Gastrocnemius medialis (tissue), 4 donors: ENCODE results near the gene SLC15A3. TPM values are rescaled to one million over a fixed set of nuclear protein-coding genes. Genes with fewer than 3 reads are reported as not detected.
A peak's percentile ranks its signal among the peaks of the same experiment; 100 is the strongest.

ENCODE experiments used
- ATAC-seq, 2 donors: fragments of 150-250 bp; one replicate each; pipeline ENCODE4 v1.9.1; 2016
- DNase-seq, 2 donors: peaks; one replicate each; pipeline ENCODE4 v3.0.0-alpha.2; 2019
- H3K27ac ChIP-seq, 4 donors: fragments of 200-600 bp; sonication (generic); 1 replicate in 1 of 4; 2 replicates in 3 of 4; pipeline ENCODE4 v1.5.1; 2016 to 2018; ENCODE audit warnings: mild to moderate bottlenecking in 2 of 4, moderate library complexity in 1 of 4
- H3K27me3 ChIP-seq, 3 donors: fragments of 200-600 bp; sonication (generic) in 2 of 3; 1 replicate in 1 of 3; 2 replicates in 2 of 3; pipeline versions ENCODE4 v1.5.1 to v1.6.0; 2016 to 2019; ENCODE audit warnings: mild to moderate bottlenecking in 1 of 3, moderate library complexity in 1 of 3
- H3K36me3 ChIP-seq, 2 donors: fragments of 200-600 bp; sonication (generic) in 1 of 2; one replicate each; pipeline ENCODE4 v1.5.1; 2017 to 2018
- H3K4me1 ChIP-seq, 2 donors: fragments of 200-600 bp; sonication (generic) in 1 of 2; one replicate each; pipeline ENCODE4 v1.5.1; 2016 to 2017; ENCODE audit warnings: mild to moderate bottlenecking in 2 of 2
- H3K4me3 ChIP-seq, 4 donors: fragments of 200-600 bp; sonication (generic) in 3 of 4; 1 replicate in 1 of 4; 2 replicates in 3 of 4; pipeline ENCODE4 v1.5.1; 2016 to 2019; ENCODE audit warnings: mild to moderate bottlenecking in 2 of 4
- H3K9me3 ChIP-seq, 3 donors: fragments of 200-600 bp; sonication (generic) in 2 of 3; 1 replicate in 1 of 3; 2 replicates in 2 of 3; pipeline ENCODE4 v1.5.1; 2016 to 2019
- POLR2A ChIP-seq, 2 donors: fragments of 450-650 bp; IDR thresholded peaks; one replicate each; pipeline ENCODE4 v1.6.1; 2017; ENCODE audit warnings: antibody characterized with exemption in 2 of 2, mild to moderate bottlenecking in 2 of 2, moderate library complexity in 2 of 2
- in situ Hi-C, 4 donors: fragments of 200-750 bp; cut with MboI; loops; one replicate each; pipeline versions ENCODE4 v1.15.0 to v1.8.0; 2017; ENCODE audit warnings: low sequenced_read_pairs in 4 of 4
- intact Hi-C: fragments of 100-400 bp; cut with DNase I; formaldehyde crosslinking; loops from one replicate; pipeline ENCODE4 v1.15.1; 2023; ENCODE audit warnings: low total_unique reads
- total RNA-seq, 4 donors: library from RNA; depleted of rRNA; stranded (reverse); fragments of >200 nt; gene quantifications; one replicate each; pipeline versions ENCODE4 v1.1.0 to v1.2.3, GENCODE V29; 2016
- TF ChIP-seq, protein P1 (sequence below), 5 experiments: fragments of 450-650 bp in 3 of 5; fragments of 200-600 bp in 2 of 5; sonication (generic) in 2 of 5; IDR thresholded peaks in 4 of 5; conservative IDR thresholded peaks in 1 of 5; 1 replicate in 4 of 5; 2 replicates in 1 of 5; pipeline ENCODE4 v1.5.1; 2016 to 2019; ENCODE audit warnings: antibody characterized with exemption in 5 of 5, mild to moderate bottlenecking in 3 of 5, moderate library complexity in 3 of 5

SLC15A3 gene
- total RNA-seq, 4 donors from 2014 or later: 2.8 to 6.9 (median 6.0) TPM

DNA sequence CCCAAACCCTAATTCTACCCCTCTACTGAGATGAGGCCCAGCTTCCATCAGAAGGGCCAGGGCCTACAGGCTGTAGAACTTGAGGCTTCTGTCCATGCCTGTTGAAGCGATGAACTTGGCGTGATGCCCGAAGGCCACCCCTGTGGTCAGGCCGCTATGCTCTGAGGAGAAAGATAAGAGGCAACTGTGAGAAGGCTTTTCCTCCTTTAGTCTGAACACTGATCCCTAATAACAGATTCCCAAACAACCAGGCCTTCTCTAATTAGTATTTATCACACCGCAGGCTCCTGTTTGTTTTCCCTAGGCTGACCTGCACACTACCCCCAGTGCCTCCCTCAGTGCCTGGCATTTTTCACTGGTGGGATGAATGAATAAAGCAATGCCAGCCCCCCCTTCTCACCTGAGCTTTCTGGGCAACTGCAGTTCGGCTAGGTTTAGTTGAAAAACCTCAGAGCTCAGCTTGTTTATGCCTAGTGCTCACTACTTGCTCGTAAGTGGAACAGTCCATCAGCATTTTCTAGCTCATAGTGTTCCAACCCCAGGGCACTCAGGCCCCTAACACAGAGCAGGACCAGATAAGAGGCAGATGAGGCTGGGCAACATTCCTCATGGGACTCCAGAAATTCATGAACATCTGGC lies 60.8 kb downstream of the SLC15A3 start:
- in situ Hi-C loops: loop anchor here in 1 of 4 donors (5.0 kb wide), 1 partner anchor 49 kb away; the partner anchor contains the start of gene CCDC86
- peaks cover 0 to 58% of the 10 kb centered on the region in 2 donors for H3K36me3 ChIP-seq

DNA sequence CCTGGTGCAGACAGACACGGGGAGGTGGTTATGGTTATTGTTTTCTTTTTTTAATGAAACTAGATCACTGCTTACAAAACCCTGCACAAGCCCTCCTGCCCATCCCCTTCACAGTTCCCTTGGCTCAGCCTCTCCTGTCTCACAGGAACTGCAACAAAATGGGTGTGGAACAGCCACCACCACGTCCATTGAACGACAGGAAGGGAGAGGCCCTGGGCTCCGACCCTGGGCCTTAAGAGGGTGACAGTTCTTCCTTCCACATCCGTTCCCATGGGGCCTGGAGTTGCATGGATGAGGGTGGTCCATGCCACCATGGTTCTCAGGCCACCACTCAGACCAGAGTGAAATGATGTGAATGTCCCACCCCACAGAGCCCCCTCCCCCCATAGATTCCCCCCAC lies 61.3 kb downstream of the SLC15A3 start:
- TF ChIP-seq POLR2A (IDR thresholded peaks at IDR 0.05): no peak
- TF ChIP-seq, protein P1, sequence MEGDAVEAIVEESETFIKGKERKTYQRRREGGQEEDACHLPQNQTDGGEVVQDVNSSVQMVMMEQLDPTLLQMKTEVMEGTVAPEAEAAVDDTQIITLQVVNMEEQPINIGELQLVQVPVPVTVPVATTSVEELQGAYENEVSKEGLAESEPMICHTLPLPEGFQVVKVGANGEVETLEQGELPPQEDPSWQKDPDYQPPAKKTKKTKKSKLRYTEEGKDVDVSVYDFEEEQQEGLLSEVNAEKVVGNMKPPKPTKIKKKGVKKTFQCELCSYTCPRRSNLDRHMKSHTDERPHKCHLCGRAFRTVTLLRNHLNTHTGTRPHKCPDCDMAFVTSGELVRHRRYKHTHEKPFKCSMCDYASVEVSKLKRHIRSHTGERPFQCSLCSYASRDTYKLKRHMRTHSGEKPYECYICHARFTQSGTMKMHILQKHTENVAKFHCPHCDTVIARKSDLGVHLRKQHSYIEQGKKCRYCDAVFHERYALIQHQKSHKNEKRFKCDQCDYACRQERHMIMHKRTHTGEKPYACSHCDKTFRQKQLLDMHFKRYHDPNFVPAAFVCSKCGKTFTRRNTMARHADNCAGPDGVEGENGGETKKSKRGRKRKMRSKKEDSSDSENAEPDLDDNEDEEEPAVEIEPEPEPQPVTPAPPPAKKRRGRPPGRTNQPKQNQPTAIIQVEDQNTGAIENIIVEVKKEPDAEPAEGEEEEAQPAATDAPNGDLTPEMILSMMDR (IDR thresholded peaks at IDR 0.05 in 4 of 5, conservative IDR thresholded peaks at IDR 0.05 in 1 of 5): no peak
- H3K27me3 ChIP-seq: no peaks in the 10 kb centered on the region
- H3K4me1 ChIP-seq: no peaks in the 10 kb centered on the region
- ATAC-seq: no peak
- no peak overlapping the region for H3K4me3 ChIP-seq
- intact Hi-C loops (no loop called here), in situ Hi-C loops (loop anchor here in 1 of 4 donors (5.0 kb wide), 1 partner anchor 48 kb away; the partner anchor contains the start of gene CCDC86)
- no peaks in the 10 kb centered on the region for H3K9me3 ChIP-seq
- DNase-seq: no peak
- H3K27ac ChIP-seq: peak overlapping the region in 1 of 4 donors; percentile 3
- peaks cover 0 to 53% of the 10 kb centered on the region in 2 donors for H3K36me3 ChIP-seq

More for the DNA sequence above, 60.8 kb downstream of the SLC15A3 start:
- no peaks in the 10 kb centered on the region for H3K4me1 ChIP-seq
- no peak for DNase-seq
- TF ChIP-seq POLR2A (IDR thresholded peaks at IDR 0.05): no peak
- no peaks in the 10 kb centered on the region for H3K9me3 ChIP-seq
- intact Hi-C loops: no loop called here
- ATAC-seq: no peak
- peak overlapping the region in 2 of 4 donors; percentile 3 to 23 for H3K27ac ChIP-seq
- H3K4me3 ChIP-seq: no peak overlapping the region
- H3K27me3 ChIP-seq: no peaks in the 10 kb centered on the region

DNA sequence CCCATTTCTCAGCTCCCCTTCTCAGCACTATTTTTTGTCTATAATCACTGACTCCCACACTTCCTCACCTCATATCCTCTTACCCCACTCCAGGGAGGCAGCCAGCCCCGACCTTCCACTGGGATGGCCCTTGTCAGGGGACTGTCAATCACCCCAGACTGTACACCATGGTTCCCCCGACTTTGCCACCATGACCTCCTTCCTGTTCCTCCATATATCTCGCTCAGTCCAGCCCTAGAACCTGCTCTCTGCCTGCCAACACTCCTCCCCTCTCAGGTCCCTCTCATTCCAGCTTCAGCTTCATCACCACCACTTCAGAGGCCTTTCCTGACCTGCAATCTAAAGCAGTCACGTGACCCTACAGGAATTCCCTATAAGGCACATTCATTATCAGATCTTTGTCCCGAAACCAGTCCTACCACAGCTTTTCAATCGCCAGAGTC lies 62.1 kb downstream of the SLC15A3 start:
- ATAC-seq: no peak
- Histone ChIP-seq H3K27me3 (no peaks in the 10 kb centered on the region), H3K4me3 (no peak overlapping the region), H3K36me3 (peaks cover 0 to 47% of the 10 kb centered on the region in 2 donors), H3K27ac (no peak overlapping the region), H3K9me3 (no peaks in the 10 kb centered on the region), H3K4me1 (no peaks in the 10 kb centered on the region)
- TF ChIP-seq, protein P1 (IDR thresholded peaks at IDR 0.05 in 4 of 5, conservative IDR thresholded peaks at IDR 0.05 in 1 of 5): no peak
- no peak for TF ChIP-seq POLR2A (IDR thresholded peaks at IDR 0.05)
- no peak for DNase-seq
- in situ Hi-C loops: loop anchor here in 1 of 4 donors (5.0 kb wide), 1 partner anchor 48 kb away; the partner anchor contains the start of gene CCDC86
- intact Hi-C loops: no loop called here

DNA sequence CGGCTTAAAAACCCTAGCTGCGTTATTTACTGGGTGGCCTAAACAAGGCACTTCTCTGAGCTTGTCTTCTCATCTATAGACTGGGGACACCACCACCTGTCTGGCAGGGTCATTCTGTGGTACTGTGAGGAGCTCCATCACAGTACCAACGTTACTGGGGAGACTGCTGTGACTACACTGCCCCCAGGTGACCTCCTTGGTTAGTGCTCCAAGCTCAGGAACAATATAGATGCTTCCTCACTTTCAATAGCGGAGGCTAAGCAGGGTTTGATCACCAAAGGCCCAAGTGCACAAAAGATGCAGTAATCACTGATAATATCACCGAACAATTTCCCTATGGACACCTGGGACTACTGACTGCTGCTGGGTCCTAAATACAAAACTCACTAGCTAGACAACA lies 64.4 kb downstream of the SLC15A3 start:
- Histone ChIP-seq H3K36me3 (peaks cover 0 to 24% of the 10 kb centered on the region in 2 donors), H3K4me3 (no peak overlapping the region), H3K27ac (no peak overlapping the region), H3K9me3 (no peaks in the 10 kb centered on the region), H3K4me1 (no peaks in the 10 kb centered on the region), H3K27me3 (no peaks in the 10 kb centered on the region)
- in situ Hi-C loops: no loop called here
- DNase-seq (no peak), ATAC-seq (peak; percentile 54 to 86)
- intact Hi-C loops: loop anchor here (1.0 to 2.0 kb wide), 2 partner anchors 56 to 113 kb away; no protein-coding TSS in a partner anchor
- TF ChIP-seq, protein P1 (IDR thresholded peaks at IDR 0.05 in 4 of 5, conservative IDR thresholded peaks at IDR 0.05 in 1 of 5): peak; percentile 22 to 51 (median 46)
- TF ChIP-seq POLR2A (IDR thresholded peaks at IDR 0.05): no peak

Other genes with a start within 250 kb of the SLC15A3 start
- gene MS4A18, start 227.5 kb downstream of the SLC15A3 start, total RNA-seq: not detected
- gene MS4A15, start 195.3 kb downstream of the SLC15A3 start, total RNA-seq: not detected
- not detected for gene MS4A10, start 166.8 kb downstream of the SLC15A3 start, total RNA-seq
- 10 to 100 TPM; 23.8 to 36.2 (median 33.2) TPM for gene CCDC86, start 110.1 kb downstream of the SLC15A3 start, total RNA-seq
- 1 to 10 TPM in 2 of 4 donors, under 1 TPM in 2; 0.40 to 4.3 (median 1.3) TPM for gene PTGDR2, start 96.2 kb downstream of the SLC15A3 start, total RNA-seq
- gene ZP1, start 84.6 kb downstream of the SLC15A3 start, total RNA-seq: not detected
- gene PRPF19, start 45.6 kb downstream of the SLC15A3 start, total RNA-seq: 10 to 100 TPM; 55.5 to 75.6 (median 71.9) TPM
- gene TMEM109, start 38.0 kb downstream of the SLC15A3 start, total RNA-seq: 100 to 1,000 TPM in 2 of 4 donors, 10 to 100 TPM in 2; 56.5 to 105 (median 82.6) TPM
- 1 to 10 TPM; 2.5 to 3.7 (median 3.1) TPM for gene TMEM132A, start 27.7 kb downstream of the SLC15A3 start, total RNA-seq
- gene CD6, start 19.5 kb upstream of the SLC15A3 start, total RNA-seq: under 1 TPM in 2 of 4 donors, not detected in 2; 0.16 to 0.25 TPM
- gene CD5, start 150.3 kb upstream of the SLC15A3 start, total RNA-seq: under 1 TPM in 2 of 4 donors, not detected in 2; 0.46 to 0.53 TPM
- 10 to 100 TPM; 17.7 to 27.1 (median 23.5) TPM for gene VPS37C, start 209.2 kb upstream of the SLC15A3 start, total RNA-seq